ENCODE measurements around the gene NCKAP5.

Gene NCKAP5

GRCh38 chr2:132780651-132781050 lies 787.6 kb downstream of the NCKAP5 start:
- no peak for DNase-seq (ENCODE audit: low read depth in 1 of 2, low spot score in 1 of 2)

DNA sequence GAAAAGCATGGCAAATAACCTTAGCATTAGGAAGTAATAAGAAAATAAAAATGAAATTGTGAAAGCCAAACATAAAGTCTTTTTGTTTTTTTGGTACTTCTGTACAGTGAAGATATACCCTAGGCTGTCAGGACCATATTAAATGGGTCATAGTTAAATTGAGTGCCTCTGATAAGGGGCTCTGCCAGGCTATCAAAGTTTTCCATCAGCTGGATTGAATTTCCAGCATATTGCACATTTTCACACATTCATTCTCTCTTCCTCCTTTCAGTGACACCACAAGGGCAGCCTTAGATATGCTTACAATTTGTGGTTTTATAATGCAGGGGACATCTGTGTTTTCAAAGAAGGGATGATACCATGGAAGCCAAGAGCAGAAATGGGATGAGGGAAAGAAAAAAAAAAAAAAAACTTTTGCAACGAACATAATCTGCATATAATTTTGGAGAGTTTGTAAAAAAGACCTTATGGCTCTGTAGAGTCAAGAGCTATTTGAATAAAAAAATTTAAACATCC lies 789.0 kb downstream of the NCKAP5 start:
- DNase-seq (ENCODE audit: low read depth in 1 of 2, low spot score in 1 of 2): no peak

DNA sequence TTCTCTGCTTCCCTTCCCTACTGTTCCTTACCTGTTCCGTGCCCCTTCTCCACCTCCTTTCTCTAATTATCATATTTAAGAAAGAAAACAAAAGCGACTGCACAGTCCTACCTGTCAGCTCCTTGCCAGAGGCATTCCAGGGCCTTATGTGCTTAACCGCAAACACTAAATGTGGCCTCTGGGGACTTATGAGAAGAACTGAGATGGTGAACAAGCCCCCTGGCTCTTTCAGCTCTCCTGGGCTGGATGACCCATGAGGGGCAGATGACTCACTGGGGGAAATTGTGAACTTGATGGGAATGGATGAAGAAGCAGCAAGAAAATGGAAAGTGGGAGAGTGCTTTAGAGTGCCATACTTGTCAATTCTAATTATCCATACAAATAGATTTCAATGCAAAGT lies 792.0 kb downstream of the NCKAP5 start:
- no peak for DNase-seq (ENCODE audit: low read depth in 1 of 2, low spot score in 1 of 2)

- no peak for DNase-seq (ENCODE audit: low read depth in 1 of 2, low spot score in 1 of 2)
Observed at GRCh38 chr2:132774189-132774588, 794.1 kb downstream of the NCKAP5 start.

DNA sequence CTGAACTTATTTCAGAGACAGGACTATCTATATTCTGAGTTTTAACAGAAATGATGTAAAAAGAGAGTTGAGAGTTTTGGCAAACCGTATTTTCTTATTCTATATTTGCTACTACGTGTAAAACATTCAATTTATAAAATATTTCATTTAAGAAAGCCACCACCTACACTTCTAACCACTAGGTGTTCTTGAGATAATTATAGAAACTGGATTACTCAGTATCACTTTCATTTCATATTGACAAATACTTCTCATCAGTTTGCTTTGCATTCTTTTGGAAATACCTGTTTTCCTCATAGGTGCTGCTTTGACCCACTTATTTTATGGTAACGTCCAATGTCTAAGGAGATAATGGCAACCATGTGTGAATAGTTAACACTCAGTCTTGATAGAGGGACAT lies 794.9 kb downstream of the NCKAP5 start:
- no peak for DNase-seq (ENCODE audit: low read depth in 1 of 2, low spot score in 1 of 2)

DNA sequence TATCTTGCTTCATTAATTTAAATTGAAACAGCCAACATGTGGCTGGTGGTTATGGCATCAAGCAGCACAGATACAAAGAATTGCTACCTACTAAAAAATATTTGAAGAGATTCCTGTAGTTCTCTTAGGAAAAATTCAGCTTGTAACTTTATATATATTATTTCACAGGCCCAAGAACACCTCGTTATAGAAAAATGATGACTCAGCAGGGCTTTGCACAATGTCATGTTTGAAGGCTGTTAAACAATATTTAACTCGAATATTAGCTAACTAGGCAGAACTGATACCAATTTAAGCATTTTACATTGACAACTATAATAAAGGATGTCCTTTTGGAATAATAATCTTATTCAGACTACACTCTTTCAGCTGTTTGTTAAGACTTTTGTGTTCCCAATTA lies 795.9 kb downstream of the NCKAP5 start:
- no peak for DNase-seq (ENCODE audit: low read depth in 1 of 2, low spot score in 1 of 2)

DNA sequence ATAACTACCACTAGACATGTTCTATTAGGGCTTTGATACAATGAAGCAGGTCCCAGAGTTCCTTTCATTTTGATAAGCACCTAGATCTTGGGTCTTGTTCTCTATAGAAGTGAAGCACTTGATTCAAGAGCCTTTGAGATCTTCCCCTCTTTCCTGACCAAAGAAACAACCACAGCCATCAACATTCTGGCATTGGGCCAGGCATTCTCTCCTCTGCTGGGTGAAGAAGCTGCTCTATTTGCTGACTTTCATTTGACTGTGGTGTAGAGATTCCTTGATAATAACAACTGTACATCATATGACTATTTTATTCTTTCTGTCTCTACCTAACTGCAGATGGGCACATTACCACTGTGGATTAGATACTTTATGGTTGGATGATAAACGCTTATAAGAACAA lies 801.7 kb downstream of the NCKAP5 start:
- no peak for DNase-seq (ENCODE audit: low read depth in 1 of 2, low spot score in 1 of 2)

- no peak for DNase-seq (ENCODE audit: low read depth in 1 of 2, low spot score in 1 of 2)
Observed at GRCh38 chr2:132761437-132761836, 806.8 kb downstream of the NCKAP5 start.

DNA sequence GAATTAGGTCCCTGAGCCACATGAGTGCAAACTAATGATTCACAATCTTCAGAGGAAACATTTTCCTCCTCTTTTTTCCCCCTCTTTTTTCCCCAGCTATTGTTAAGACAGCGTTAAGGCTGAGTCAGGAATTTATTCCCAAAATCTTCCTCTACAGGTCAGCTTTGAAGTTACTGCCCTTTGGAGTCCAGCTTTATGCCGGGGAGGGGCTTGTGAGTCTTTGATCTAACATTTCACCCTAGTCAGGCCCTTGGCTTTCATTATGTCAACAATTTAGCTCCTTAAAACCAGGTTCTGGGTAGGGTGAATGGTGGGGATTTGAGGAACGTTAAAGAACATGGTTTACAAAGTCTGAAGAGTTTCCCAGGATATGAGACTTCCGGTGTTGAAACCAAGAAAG lies 807.3 kb downstream of the NCKAP5 start:
- no peak for DNase-seq (ENCODE audit: low read depth in 1 of 2, low spot score in 1 of 2)

DNA sequence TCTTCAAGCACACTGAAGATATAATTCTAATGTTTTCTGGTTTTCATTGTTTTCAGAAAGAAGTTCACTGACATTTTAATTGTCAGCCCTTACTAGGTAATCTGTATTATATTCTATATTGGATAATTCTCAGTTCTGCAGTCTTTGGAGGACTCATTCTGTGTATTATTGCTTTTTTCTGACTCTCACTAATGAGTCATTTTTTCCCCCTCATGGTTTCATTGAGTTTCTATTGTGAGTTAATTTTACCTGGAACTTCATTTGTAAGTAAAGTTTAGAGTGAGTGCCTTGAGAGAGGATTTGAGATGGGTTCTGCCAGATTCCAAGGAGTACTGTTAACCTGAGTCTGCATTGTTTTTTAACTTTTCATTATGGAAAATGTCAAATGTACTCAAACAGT lies 807.9 kb downstream of the NCKAP5 start:
- no peak for DNase-seq (ENCODE audit: low read depth in 1 of 2, low spot score in 1 of 2)

DNA sequence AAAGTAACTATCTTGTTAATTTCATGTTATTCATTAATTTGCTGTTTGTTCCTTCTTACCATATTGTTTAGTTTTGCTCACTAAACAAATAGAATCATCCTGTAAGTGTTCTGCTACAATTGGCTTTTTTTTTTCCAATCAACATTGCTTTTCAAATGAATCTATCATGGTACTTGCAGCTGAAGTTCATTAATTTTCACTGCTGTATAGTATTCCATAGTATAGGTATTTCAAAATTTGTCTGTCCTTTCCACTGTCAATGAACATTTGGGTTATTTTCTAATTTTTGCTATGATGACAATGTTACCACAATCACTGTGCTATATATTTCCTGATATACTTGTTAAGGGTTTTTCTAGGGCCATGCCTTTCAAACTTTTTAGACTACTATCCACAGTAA lies 809.3 kb downstream of the NCKAP5 start:
- no peak for DNase-seq (ENCODE audit: low read depth in 1 of 2, low spot score in 1 of 2)

GRCh38 chr2:132757676-132758075 lies 810.6 kb downstream of the NCKAP5 start:
- DNase-seq (ENCODE audit: low read depth in 1 of 2, low spot score in 1 of 2): no peak

DNA sequence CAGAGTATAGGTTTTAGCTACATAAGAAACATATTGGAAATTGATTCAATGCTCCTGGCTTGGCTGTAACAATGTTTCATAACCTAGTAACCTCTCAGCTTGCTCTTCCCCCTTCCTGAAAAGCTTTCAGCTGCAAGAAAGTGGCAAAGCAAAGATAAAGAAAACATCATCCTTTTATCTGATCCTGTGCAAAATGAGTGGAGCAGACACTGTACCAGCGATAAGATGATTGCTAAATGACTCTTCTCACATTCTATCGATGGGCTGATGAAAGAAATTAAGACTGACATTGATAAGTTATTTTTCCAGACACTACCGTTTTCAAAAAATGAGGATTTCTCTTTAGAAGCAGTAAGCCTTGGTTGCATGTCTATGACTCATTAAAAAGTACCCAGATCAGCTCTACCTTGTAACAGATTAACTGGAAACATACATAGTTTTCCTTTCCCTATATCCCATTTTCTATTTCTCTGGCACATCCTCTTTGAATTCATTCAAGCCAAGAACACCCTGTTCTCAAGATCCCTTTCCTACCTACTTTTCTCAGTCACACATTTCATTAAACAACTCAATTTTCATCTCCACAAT lies 811.2 kb downstream of the NCKAP5 start:
- DNase-seq (ENCODE audit: low read depth in 1 of 2, low spot score in 1 of 2): no peak

- DNase-seq (ENCODE audit: low read depth in 1 of 2, low spot score in 1 of 2): no peak
Observed at GRCh38 chr2:132754867-132755472, 813.3 kb downstream of the NCKAP5 start.

GRCh38 chr2:132754392-132754791 lies 813.9 kb downstream of the NCKAP5 start:
- no peak for DNase-seq (ENCODE audit: low read depth in 1 of 2, low spot score in 1 of 2)

DNA sequence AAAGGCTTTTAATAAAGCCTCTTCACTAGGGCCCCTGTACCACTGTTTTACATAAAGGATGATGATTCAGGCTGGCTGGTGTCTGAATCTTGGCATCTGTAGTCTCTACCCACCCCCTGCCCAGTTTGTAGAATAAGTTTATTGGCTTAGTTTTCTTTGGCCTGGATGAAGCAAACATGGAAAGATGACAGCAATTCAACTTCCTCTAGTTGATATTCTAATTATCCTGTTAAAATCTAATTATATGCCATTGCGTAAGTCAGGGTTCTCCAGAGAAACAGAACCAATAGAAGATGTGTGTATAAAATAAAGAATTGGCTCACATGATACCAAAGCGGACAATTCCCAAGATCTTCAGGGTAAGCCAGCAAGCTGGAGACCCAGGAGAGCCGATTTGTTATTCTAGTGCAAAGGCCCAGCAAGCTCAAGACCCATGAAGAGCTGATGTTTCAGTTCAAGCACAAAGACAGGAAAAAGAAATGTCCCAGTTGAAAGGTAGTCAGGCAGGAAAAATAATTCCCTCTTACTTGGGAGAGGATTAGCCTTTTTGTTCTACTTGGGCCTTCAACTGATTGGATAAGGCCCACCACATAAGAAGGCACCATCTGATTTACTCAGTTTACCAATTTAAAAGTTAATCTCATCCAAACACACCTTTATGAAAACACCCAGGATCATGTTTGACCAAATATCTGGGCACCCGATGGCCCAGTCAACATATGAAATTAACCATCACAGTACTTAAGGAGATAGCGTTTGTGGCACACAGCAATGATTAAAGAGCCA lies 815.6 kb downstream of the NCKAP5 start:
- DNase-seq (ENCODE audit: low read depth in 1 of 2, low spot score in 1 of 2): no peak

GRCh38 chr2:132751836-132752235 lies 816.4 kb downstream of the NCKAP5 start:
- DNase-seq (ENCODE audit: low read depth in 1 of 2, low spot score in 1 of 2): no peak

- no peak for DNase-seq (ENCODE audit: low read depth in 1 of 2, low spot score in 1 of 2)
Observed at GRCh38 chr2:132750606-132751005, 817.7 kb downstream of the NCKAP5 start.

DNA sequence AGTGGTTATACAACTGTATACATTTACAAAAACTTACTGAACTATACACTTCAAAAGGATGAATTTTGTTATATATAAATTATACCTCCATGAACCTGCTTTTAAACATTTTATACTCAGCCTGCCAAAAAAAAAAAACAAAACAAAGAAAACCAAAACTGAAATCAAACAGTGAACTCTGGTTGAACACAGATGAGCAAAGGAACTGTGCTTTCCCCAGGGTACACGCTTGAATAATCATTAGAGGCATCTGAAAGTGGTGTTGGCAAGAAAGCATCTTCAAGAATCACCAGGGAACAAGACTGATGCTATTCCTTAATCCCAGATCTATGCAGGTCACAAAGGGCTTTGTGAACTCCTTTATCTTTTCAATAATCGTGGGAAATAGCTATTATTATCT lies 821.2 kb downstream of the NCKAP5 start:
- no peak for DNase-seq (ENCODE audit: low read depth in 1 of 2, low spot score in 1 of 2)

DNA sequence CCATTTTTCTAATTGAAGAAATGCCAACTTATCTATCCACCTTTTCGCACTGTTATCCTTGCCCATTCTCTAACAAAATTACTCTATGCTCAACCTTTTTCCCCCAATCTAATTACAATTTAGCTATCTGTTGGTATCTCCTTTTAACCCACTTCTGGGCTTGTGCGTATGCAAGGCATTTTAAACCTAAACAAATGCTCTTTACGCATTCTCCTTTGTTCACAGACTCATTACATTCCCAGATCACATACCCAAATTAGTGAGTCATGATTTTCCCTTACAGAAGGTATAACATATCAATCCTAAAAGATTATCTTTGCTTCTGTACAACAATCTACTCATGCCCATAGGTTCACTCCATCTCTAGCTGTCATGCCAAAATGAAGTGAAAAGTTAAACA lies 826.5 kb downstream of the NCKAP5 start:
- no peak for DNase-seq (ENCODE audit: low read depth in 1 of 2, low spot score in 1 of 2)

GRCh38 chr2:132740081-132740720 lies 828.1 kb downstream of the NCKAP5 start:
- no peak for DNase-seq (ENCODE audit: low read depth in 1 of 2, low spot score in 1 of 2)

DNA sequence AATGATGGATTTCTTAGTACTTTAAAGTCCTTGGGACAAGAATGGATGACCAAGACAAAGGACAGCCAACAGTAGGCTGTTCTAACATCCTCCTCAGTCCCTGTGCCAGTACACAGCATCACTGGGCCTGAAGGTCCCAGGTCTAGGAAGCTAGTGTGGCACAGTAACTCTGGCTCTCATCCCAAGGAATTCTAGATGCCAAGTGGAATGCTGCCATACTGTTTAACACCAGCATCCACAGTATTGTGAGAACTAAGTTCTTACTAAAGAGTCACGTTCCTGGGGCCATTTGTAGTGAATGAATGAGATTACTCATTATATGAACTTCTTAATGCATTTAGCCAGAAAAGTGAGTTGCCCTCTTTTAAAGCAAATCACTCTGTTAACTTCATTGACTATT lies 830.0 kb downstream of the NCKAP5 start:
- DNase-seq (ENCODE audit: low read depth in 1 of 2, low spot score in 1 of 2): no peak

Measured in activated CD4-positive, alpha-beta T cell treated with anti-CD3 and anti-CD28 coated beads, Interleukin-2, amount 50 U/mL, for 24 hours (primary cell).